HG02884 (cell line): Measurements from ENCODE around the gene PPY.
"Not testable (repeated sequence)": the region's sequence is repeated elsewhere in the genome, so short reads cannot be mapped to it uniquely, and the experiment has no call there.

ENCODE experiments used
- ATAC-seq: cut with Tn5 transposase; IDR thresholded peaks from one replicate; pipeline ENCODE4 v1.9.1; 2021; ENCODE audit warnings: mild to moderate bottlenecking, moderate library complexity; ENCODE audit not compliant: unreplicated experiment

Gene PPY

DNA sequence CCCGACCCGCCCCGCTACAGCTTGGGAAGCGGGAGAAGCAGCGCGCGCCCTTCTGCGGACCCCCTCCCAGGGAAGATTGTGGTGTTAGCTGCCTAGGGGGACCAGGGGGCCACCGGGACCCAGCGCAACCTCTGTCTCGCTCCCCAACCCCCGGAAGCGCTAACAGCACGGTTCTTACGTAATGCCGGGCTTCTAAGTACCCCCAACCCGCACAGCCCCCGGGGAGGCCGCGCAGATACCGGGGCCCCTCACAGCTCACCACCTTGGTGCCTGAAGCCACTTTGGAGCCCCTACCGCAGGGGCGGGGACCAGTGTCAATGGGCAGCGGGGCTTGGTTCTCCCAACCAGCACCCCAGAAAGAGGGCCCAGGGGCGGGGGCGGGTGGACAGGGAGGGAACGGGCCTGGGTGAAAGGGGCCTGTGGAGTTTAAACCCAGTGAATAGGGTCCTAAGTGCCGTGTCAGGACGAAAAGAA, 35.3 kb downstream of the PPY start:
- no peak for ATAC-seq

DNA sequence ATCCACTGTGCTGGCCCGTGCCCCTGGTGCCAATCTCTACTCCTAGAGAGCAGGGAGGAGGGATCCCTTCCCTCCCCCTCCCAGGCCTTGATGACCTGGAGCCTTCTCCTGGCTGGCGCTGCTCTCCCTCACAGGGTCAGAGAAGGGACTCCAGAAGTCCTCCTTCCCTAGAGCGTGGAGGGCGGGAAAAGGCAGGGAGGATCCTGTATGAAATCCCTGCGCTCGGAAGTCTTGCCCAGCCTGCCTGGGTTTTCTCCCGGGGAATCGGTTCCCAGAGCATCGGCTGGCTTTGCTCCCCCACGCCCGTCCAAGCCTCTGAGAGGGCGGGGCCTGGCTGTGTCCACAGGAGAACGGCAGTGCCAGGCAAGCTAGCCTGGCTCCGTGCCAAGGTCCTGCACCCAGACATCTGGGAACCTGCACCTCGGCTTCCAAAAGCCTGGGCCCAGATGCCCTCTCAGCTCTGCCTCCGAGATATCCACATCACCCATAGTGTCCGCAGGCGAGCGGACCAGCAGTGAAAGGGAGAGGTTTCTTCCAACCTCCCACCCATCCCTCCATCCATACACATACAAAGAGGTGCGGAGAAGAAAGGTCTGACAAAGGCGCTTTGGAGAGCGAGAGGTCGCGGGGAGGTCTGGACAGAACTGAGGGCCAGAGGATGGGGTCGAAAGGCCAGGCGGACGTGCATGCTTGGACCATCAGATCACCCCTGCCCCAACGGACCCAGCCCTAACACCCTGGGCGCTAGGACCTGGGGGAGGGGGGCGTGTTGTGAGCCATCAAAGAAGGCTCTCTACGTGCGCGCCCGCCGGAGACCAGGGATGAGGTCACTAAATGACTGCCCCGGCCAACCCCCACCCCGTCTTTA, 36.1 kb downstream of the PPY start:
- ATAC-seq: no peak

DNA sequence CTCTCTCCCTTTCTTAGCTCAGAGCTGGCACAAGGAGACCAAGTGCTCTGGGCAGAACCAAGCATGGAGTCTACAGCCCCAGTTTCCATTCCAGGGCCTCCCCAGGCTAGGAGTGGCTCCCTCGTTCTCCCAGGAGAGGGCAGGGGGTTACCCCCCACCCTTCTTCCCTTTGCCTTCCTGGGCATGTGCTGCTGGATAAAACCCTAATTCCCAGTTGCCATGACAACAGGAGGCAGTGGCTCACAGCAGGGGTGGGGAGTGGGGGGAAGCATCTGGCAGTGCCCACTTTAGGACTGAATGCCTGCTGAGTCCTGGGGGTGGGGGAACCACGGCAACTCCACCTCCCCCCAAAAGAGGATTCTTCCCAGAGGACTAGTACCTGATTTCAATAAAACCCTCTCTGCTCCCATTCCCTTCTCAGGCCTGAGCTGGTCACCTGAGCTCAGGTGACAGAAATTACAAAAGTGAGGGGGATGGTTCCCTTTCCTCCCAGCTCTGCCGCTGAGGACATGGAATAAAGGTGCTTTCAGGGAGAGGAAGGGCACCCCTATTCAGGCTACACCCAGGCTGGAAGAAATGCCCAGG, 36.8 kb downstream of the PPY start:
- ATAC-seq: no peak

DNA sequence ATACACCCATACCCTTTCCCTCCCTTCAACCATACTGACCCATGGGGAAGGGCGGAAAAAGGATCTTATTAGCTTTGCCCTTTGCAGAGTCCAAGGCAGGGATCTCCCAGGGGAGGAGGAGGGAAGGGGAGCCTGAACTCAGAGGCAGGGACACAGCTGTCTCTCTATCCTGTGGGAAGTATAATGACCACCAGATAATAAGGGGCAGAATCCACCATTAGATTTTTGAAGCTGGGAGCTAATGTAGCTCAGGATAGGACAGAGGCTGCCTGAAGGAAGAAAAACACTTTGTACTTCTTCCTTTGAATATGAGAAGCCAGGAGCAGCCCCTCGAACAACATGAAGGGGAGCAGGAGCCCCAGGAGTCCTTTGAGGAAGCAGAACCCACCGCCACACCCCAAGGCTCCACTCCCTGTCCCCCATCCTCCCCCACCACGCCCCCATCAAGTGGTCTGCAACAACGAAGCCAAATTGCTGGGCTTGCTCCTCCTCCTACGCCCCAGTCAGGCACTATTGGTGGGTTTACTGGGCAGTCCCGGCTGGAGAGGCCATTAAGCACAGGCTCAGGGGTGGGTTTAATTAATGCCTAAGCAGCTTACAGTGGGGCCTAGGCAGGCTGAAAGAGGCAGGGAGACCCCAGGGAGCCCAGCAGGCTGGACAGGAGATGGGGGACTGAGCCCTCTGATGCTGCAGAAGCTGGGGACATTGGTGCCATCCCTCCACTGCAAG, 40.3 kb downstream of the PPY start:
- ATAC-seq: no peak

DNA sequence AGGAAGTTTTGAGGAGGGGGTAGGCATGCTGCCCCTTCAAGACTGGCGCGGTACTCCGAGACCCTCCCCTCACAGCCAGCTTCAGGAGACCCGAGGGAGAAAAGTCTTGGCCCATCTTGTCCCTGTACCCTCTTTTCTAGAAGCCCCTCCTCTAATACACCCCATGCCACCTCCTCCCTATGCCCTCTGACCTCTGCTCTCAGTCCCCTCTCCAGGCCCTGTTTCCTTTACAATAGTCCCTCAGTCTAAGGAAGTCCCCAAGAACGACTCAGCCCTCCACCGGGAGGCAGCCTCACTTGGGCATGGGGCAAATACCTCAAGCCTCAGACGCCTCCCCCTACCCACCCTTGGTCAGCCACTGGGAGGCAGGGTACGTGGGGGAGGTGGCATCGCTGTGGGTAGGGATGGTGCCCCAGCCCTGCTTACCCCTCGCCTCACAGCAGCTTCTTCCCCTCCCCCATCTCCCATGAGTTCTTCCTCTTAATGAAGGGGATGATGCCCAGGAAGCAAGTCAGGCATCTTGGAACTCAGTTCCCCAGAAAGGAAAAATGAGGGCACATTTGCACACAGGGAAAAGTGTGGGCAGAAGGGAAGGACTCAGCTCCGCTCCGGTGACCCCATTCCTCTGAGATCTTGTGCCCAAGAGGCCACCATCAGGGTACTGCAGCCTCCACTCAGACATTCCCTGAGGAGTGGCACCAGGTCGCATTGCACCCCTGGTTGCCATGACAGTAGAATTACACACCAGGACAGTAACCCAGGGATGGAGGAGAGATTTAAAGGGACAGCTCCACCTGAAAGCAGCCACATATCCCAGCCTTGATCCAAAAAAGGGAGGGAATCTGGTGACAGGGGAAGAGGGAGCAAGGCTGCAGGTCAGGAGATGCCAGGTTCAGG, 41.2 kb downstream of the PPY start:
- no peak for ATAC-seq

DNA sequence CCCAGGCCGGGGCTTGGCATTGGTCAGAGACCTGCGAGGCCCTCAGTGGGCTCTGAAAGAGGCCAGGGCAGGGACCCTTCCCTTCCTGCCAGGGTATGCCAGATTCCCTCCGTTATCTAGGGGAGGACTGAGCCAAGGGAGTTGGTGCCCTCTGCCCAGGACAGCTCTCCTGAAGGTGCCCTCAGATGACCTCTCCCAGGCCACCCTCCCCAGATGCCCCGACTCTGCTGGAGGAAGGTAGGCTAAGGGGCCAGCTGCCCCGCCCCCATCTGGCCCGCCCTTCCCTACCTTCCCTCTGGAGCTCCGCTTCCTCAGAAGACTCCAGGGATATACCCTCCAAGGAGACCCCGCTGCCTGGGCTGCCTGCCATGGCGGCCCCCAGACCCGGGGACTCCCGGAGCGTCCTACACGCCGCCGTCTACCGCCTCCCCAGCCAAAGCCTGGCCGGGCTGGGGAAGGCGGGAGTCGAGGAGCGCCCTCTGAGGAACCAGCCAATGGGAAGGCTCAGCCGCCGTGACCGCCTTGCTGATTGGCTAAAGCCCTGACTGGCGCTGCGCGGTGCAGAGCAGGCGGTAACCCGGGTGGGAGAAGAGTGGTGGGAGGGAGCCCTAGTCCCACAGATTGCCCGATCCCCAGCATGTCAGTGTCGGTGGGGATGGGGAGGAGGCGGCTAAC, 42.0 kb downstream of the PPY start:
- ATAC-seq: no peak

DNA sequence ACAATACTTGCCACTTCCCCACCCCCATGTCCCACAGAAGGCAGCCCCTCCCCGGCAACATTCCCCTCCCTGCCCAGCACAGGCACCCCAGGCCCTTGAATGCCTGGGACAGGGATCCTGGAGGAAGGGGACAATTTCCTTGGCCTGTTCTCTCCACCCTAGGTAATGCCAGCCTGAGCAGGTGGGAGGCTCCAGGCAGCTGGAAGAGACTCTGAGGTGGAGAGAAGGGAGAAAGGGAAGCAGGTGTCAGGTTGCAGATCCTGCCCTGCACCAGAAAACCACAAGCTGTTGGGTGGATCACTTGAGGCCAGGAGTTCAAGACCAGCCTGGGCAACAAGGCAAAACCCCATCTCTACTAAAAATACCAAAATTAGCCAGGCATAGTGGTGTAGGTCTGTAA, 43.8 kb downstream of the PPY start:
- no peak for ATAC-seq

DNA sequence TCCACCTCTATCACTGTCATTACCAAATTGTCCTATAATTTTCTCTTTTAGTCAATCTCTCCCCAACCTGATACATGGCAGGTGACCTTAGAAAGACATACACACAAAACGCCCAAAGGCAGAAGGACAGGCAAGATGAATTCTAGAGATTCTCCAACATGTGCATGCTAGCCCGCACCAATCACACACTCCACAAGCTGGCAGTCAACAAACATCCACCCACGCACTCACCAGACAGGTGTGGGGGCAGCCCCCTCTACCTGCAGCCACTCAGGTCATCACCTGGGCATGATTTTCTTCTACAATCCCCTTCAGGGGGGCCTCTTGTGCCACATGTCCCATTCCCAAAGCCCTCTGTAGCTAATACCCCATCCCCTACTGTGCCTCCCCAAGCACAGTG, 44.4 kb downstream of the PPY start:
- ATAC-seq: no peak

DNA sequence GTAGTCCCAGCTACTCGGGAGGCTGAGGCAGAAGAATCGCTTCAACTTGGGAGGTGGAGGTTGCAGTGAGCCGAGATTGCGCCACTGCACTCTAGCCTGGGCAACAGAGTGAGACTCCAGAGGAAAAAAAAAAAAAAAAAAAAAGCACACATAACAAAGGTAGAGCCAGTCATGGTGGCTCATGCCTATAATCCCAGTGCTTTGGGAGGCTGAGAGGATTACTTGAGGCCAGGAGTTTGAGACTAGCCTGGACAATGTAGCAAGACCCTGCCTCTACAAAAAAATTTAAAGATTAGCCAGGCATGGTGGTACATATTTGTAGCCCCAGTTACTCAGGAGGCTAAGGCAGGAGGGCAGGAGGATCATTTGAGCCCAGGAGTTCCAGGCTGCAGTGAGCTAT, 47.8 kb downstream of the PPY start:
- not testable (repeated sequence) for ATAC-seq

DNA sequence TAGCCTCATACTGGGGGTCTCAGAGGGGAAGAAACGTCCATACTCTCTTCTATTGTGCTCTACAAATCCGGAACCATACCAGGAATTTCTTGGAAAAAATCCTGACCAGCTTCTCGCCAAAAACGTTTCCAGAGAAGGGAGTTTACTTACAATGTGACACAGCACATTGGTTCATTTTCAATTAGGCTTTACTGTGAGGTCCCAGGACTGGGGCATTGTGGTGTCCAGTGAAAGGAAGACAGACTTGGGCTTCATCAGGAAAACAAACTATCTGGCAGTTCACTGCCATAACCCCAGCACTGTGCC, 49.7 kb downstream of the PPY start:
- no peak for ATAC-seq

DNA sequence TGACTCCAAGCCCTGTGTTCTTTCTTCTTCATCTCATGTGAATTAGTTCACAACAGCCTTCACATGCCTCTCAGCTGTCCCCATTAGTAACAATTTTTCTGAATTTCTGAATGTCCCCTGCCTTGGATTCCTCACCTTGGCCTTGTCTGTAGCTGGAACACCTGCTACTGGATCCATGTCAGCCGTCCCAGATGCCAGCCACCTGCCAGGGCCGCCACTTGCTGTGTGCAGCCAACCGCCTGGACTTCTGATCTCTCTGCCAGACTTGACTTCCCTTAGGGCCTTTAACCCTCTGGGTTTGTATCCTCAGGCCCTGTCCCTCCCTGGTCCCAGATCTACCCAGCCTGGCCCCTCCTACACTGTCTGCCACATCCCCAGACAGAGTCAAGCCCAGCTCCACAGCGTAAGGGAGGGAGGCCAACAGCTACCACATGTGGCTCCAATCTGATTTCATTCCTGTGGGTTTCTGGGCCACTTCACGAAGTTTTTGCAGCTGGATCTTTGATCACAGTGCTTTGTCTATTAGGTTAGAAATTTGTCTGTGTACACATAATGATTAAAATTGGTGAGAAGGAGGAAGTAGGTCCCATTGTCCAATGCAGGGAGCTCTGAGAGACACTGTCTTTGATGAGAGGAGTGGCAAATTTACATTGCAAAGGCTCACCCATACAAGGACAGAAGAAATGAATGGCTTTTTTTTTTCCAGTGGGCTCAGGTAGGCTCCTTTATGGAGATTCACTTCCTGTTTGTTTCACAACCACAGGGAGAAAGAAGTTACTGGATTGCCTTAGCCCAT, 50.2 kb downstream of the PPY start:
- ATAC-seq: no peak
